DMS79 (cell line): ENCODE results near the gene FSTL4.

Experiments used
- DNase-seq: peaks from one replicate; lab custom pipeline; 2025; lab: John Stamatoyannopoulos, UW

Gene FSTL4

GRCh38 chr5:133340002-133340755, 272.2 kb downstream of the FSTL4 start:
- no peak for DNase-seq

- DNase-seq: no peak
These were observed 273.6 kb downstream of the FSTL4 start for GRCh38 chr5:133338504-133339355.

- DNase-seq: no peak
These were observed 274.4 kb downstream of the FSTL4 start for GRCh38 chr5:133337795-133338445.

- DNase-seq: no peak
These were observed 275.4 kb downstream of the FSTL4 start for GRCh38 chr5:133336969-133337410.

GRCh38 chr5:133336121-133336968, 276.0 kb downstream of the FSTL4 start:
- no peak for DNase-seq

- DNase-seq: no peak
These were observed 277.3 kb downstream of the FSTL4 start for GRCh38 chr5:133334796-133335639.

GRCh38 chr5:133333326-133334150, 278.8 kb downstream of the FSTL4 start:
- DNase-seq: no peak

- DNase-seq: no peak
These were observed 279.8 kb downstream of the FSTL4 start for GRCh38 chr5:133332439-133333024.

- no peak for DNase-seq
These were observed 280.4 kb downstream of the FSTL4 start for GRCh38 chr5:133331941-133332340.

- DNase-seq: no peak
These were observed 281.4 kb downstream of the FSTL4 start for GRCh38 chr5:133330956-133331355.

- no peak for DNase-seq
These were observed 283.5 kb downstream of the FSTL4 start for GRCh38 chr5:133328800-133329199.

GRCh38 chr5:133327946-133328401, 284.4 kb downstream of the FSTL4 start:
- DNase-seq: no peak

- no peak for DNase-seq
These were observed 286.0 kb downstream of the FSTL4 start for GRCh38 chr5:133326361-133326760.

- no peak for DNase-seq
These were observed 286.5 kb downstream of the FSTL4 start for GRCh38 chr5:133325864-133326263.

GRCh38 chr5:133324926-133325325, 287.4 kb downstream of the FSTL4 start:
- no peak for DNase-seq

GRCh38 chr5:133323494-133324457, 288.6 kb downstream of the FSTL4 start:
- DNase-seq: no peak

GRCh38 chr5:133322743-133323142, 289.6 kb downstream of the FSTL4 start:
- DNase-seq: no peak

- no peak for DNase-seq
These were observed 290.4 kb downstream of the FSTL4 start for GRCh38 chr5:133321833-133322420.
